HEK293T (cell line): Measurements from ENCODE around the gene SERPINB6.
A peak's percentile ranks its signal among the peaks of the same experiment; 100 is the strongest.
"Not testable (repeated sequence)": the region's sequence is repeated elsewhere in the genome, so short reads cannot be mapped to it uniquely, and the experiment has no call there.

ENCODE experiments used
- CTCF ChIA-PET: fragments of 350-600 bp; formaldehyde crosslinking; extraction: SDS; loops from one replicate; lab custom pipeline; 2021; ENCODE audit warnings: antibody characterized with exemption, inconsistent platforms; lab: Yijun Ruan, JAX
- POLR2A ChIA-PET: fragments of 350-600 bp; formaldehyde crosslinking; extraction: SDS; loops from one replicate; lab custom pipeline; 2020; ENCODE audit warnings: antibody characterized with exemption, inconsistent platforms; lab: Yijun Ruan, JAX
- DNase-seq: peaks from one replicate; pipeline ENCODE4 v3.0.0; 2012; ENCODE audit warnings: mixed read lengths; ENCODE audit errors: extremely low spot score
- ARNT ChIP-seq: fragments of 450-650 bp; IDR thresholded peaks from 2 replicates; pipeline ENCODE4 v1.6.1; 2017; ENCODE audit warnings: mild to moderate bottlenecking
- BHLHE40 ChIP-seq: fragments of 450-650 bp; IDR thresholded peaks from 2 replicates; pipeline ENCODE4 v1.6.1; 2016; ENCODE audit warnings: mild to moderate bottlenecking, moderate library complexity, borderline replicate concordance
- CTBP1 ChIP-seq: fragments of 450-650 bp; IDR thresholded peaks from 2 replicates; pipeline ENCODE4 v1.6.1; 2016; ENCODE audit warnings: borderline replicate concordance
- ELF4 ChIP-seq: fragments of 450-650 bp; IDR thresholded peaks from 2 replicates; pipeline ENCODE4 v1.6.1; 2017; ENCODE audit warnings: antibody characterized with exemption
- FOXA1 ChIP-seq: fragments of 450-650 bp; IDR thresholded peaks from 2 replicates; pipeline ENCODE4 v1.6.1; 2016; ENCODE audit warnings: mild to moderate bottlenecking
- FOXK2 ChIP-seq: fragments of 450-650 bp; IDR thresholded peaks from 2 replicates; pipeline ENCODE4 v1.6.1; 2016; ENCODE audit warnings: mild to moderate bottlenecking
- FOXM1 ChIP-seq: fragments of 450-650 bp; IDR thresholded peaks from 2 replicates; pipeline ENCODE4 v1.6.1; 2017; ENCODE audit warnings: mild to moderate bottlenecking, borderline replicate concordance
- HDGF ChIP-seq: fragments of 450-650 bp; IDR thresholded peaks from 2 replicates; pipeline ENCODE4 v1.6.1; 2017; ENCODE audit warnings: antibody characterized with exemption, borderline replicate concordance
- L3MBTL2 ChIP-seq: fragments of 450-650 bp; conservative IDR thresholded peaks from 2 replicates; pipeline ENCODE4 v1.6.1; 2016; ENCODE audit warnings: mild to moderate bottlenecking
- LEF1 ChIP-seq: fragments of 450-650 bp; IDR thresholded peaks from 2 replicates; pipeline ENCODE4 v1.6.1; 2017; ENCODE audit warnings: mild to moderate bottlenecking, borderline replicate concordance
- NFRKB ChIP-seq: fragments of 450-650 bp; IDR thresholded peaks from 2 replicates; pipeline ENCODE4 v1.6.1; 2016; ENCODE audit warnings: mild to moderate bottlenecking, moderate library complexity
- SP1 ChIP-seq: fragments of 450-650 bp; IDR thresholded peaks from 2 replicates; pipeline ENCODE4 v1.6.1; 2017
- SUZ12 ChIP-seq: fragments of 450-650 bp; IDR thresholded peaks from 2 replicates; pipeline ENCODE4 v1.6.1; 2016; ENCODE audit warnings: mild to moderate bottlenecking
- TARDBP ChIP-seq: fragments of 450-650 bp; IDR thresholded peaks from 2 replicates; pipeline ENCODE4 v1.6.1; 2016
- ZNF384 ChIP-seq: fragments of 450-650 bp; IDR thresholded peaks from 2 replicates; pipeline ENCODE4 v1.6.1; 2016
- TF ChIP-seq, protein P1 (sequence below): fragments of 450-650 bp; IDR thresholded peaks from 2 replicates; pipeline ENCODE4 v1.6.1; 2016

The SERPINB6 gene

DNA sequence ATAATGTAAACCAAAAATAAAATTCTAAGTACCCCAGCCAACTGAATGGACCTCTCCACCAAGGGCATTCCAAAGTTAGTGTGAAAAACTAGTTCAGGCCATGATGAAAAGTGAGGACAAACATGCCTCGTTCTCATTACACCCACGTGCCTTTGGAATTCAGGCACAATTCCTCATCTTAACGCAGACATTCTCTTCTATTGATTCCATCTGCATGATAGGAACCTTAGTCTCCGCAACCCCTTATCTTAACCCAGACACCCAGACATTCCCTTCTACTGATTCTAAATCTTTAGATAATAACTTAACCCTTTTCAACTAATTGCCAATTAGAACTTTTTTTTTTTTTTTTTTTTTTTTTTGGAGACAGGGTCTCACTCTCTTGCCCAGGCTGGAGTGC, 7.6 kb upstream of the SERPINB6 start:
- TF ChIP-seq ZNF384 (0 out of 2 replicates have a peak, but pooled peaks have one; percentile 28), HDGF (no peak)
- ChIA-PET POLR2A (interaction anchor here (1.1 kb wide), 2 partner anchors 8 to 10 kb away, joined by 3 to 5 read pairs; no protein-coding TSS in a partner anchor), CTCF (no interaction called here)
- DNase-seq: no peak

DNA sequence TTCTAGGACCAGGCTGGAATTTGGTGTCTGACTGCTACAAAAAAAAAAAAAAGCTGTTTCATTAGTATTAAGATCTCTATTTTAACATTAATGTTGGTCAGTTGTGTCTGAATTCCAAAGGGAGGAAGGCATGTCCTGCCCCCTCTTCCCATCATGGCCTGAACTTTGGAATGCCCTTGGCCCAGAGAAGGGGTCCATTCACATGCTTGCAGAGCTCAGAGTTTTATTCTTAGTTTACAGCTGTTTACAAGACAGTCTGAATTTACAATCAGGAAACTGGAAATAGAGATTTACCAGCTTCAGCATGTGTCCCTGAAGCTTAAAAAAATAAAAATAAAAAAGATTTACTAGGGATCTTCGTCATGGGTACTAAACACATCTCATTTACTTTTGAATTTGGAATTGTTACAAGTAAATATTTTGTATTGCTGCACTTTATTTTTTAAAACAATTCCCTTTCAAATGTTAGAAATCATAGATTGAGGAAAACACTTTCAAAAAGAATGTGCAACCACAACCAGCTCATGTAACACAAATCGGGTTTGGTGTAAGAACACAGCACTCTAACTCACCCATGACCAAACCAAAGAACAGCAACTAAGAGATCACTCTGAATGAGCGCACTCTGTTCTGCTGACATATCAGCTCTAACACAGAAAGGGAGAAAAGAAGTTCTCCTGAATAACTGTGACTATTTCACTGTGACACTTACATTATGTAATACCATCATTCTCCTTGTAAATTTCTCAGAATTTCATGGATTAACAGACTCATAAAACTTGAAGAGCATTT, 6.6 kb upstream of the SERPINB6 start:
- TF ChIP-seq LEF1 (no peak), ZNF384 (no peak), SUZ12 (no peak), FOXM1 (no peak)
- DNase-seq: no peak
- ChIA-PET POLR2A (interaction anchor here (1.1 kb wide), 2 partner anchors 9 to 11 kb away, joined by 3 to 5 read pairs; no protein-coding TSS in a partner anchor), CTCF (interaction anchor here (1.3 kb wide), 1 partner anchor 131 kb away, joined by 3 read pairs; no protein-coding TSS in a partner anchor)

DNA sequence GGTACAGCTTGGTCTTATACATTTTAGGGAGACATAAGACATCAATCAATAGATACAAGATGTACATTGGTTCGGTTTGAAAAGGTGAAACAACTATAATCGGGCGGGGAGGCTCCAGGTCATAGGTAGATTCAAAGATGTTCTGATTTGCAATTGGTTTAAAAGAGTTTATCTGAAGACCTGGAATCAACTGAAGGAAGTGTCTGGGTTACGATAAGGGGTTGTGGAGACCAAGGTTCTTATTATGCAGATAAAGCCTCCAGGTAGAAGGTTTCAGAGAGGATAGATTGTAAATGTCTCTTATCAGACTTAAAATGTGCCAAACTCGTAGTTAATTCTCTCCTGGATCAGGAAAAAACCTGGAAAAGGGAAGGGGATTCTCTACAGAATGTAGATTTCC, 5.9 kb upstream of the SERPINB6 start:
- ChIA-PET POLR2A (no interaction called here), CTCF (interaction anchor here (0.6 to 1.3 kb wide), 2 partner anchors 130 to 131 kb away, joined by 3 read pairs; no protein-coding TSS in a partner anchor)
- no peak for TF ChIP-seq ELF4
- no peak for DNase-seq

DNA sequence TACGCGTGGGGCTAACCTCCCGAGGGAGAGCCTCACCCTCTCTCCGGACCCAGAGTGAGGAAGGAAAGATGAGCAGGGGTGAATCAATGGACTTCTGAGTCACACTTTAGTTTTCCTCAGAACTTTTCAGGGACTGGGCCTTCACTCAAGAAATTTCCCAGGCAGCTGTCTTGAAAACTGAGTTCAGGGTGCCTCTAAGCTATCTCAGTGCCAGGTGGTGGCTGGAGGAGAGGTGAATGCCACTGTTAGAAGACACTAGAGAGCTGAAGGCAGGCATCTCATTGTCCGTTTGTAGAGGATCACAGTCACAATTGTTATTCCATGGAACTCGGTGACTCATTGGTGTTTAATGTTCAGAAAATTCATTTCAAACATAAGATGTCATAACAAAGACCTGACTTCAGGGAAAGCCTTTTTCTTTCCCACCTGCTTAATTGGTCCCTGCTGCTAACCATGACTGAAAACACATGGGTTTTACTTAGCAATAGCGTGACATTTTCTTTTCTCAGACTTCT, 5.3 kb upstream of the SERPINB6 start:
- no peak for TF ChIP-seq BHLHE40
- POLR2A ChIA-PET: no interaction called here
- no peak for DNase-seq
- CTCF ChIA-PET: interaction anchor here (0.6 kb wide), 1 partner anchor 130 kb away, joined by 3 read pairs; no protein-coding TSS in a partner anchor

DNA sequence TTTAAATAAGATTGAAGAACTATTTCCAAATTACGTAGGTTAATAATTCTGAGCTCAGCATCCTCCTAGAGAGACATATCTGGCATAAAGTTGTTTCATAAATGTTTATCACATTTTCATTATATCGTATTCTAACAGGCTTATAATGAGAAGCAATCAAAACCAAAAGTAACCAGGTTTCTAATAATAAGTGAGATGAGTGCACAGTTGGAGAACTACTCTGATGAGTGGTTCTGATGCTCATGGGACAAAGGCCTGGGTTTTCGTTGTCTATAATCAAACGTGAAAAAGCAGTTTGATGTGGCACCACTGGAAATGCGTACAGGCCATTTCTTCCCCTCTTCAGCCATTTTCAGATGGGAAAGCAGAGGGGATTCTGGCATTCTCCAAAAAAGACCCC, 4.7 kb upstream of the SERPINB6 start:
- POLR2A ChIA-PET: interaction anchor here (0.8 to 2.1 kb wide), 2 partner anchors 10 to 13 kb away, joined by 4 to 8 read pairs; no protein-coding TSS in a partner anchor

DNA sequence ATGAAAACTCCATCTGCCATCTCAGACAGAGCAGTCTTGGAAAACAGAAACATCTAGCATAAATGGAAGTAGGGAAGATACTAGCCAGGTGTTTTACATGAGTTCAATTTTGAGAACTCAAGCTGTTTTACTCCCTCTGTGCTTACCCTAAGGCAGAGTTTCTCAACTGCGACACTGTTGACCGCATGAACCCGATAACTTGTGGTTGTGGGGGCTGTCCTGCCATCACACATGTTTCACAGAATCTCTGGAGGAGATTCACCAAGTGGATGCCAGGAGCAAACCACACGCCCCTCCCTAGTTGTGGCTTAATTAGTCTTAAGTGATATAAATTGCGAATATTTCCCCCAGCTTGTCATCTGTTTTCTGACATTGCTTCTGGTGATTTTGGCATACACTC, 2.3 kb upstream of the SERPINB6 start:
- CTCF ChIA-PET: interaction anchor here (0.6 to 0.7 kb wide), 2 partner anchors 118 to 649 kb away, joined by 3 to 8 read pairs; no protein-coding TSS in a partner anchor
- no peak for DNase-seq
- POLR2A ChIA-PET: no interaction called here
- no peak for TF ChIP-seq BHLHE40
- TF ChIP-seq FOXK2: no peak
- no peak for TF ChIP-seq ELF4
- TF ChIP-seq CTBP1: no peak
- no peak for TF ChIP-seq SUZ12
- no peak for TF ChIP-seq SP1
- TF ChIP-seq NFRKB: no peak
- no peak for TF ChIP-seq L3MBTL2
- no peak for TF ChIP-seq FOXM1
- no peak for TF ChIP-seq LEF1
- no peak for TF ChIP-seq ARNT

More for the DNA sequence above, 4.7 kb upstream of the SERPINB6 start:
- no peak for DNase-seq
- CTCF ChIA-PET: no interaction called here
- no peak for TF ChIP-seq TARDBP
- no peak for TF ChIP-seq FOXA1
- TF ChIP-seq HDGF: no peak
- no peak for TF ChIP-seq LEF1
- no peak for TF ChIP-seq ARNT
- no peak for TF ChIP-seq SP1
- TF ChIP-seq CTBP1: no peak
- TF ChIP-seq FOXK2: no peak
- TF ChIP-seq, protein P1, sequence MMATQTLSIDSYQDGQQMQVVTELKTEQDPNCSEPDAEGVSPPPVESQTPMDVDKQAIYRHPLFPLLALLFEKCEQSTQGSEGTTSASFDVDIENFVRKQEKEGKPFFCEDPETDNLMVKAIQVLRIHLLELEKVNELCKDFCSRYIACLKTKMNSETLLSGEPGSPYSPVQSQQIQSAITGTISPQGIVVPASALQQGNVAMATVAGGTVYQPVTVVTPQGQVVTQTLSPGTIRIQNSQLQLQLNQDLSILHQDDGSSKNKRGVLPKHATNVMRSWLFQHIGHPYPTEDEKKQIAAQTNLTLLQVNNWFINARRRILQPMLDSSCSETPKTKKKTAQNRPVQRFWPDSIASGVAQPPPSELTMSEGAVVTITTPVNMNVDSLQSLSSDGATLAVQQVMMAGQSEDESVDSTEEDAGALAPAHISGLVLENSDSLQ: no peak
- no peak for TF ChIP-seq ELF4
- no peak for TF ChIP-seq SUZ12
- TF ChIP-seq BHLHE40: no peak
- TF ChIP-seq FOXM1: no peak
- TF ChIP-seq NFRKB: no peak
- TF ChIP-seq L3MBTL2: no peak
- TF ChIP-seq ZNF384: no peak

DNA sequence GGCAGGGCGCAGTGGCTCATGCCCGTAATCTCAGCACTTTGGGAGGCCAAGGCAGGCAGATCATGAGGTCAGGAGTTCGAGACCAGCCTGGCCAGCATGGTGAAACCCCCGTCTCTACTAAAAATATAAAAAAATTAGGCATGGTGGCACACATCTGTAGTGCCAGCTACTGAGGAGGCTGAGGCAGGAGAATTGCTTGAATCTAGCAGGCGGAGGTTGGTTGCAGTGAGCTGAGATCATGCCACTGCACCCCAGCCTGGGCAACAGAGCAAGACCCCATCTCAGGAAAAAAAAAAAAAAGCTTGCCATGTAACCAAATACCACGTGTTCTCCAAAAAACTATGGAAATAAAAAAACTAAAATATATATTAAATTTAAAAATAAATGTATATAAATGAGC, 1.8 kb upstream of the SERPINB6 start:
- DNase-seq, POLR2A ChIA-PET: not testable (repeated sequence)
- CTCF ChIA-PET: interaction anchor here (0.6 kb wide), 1 partner anchor 117 kb away, joined by 8 read pairs; no protein-coding TSS in a partner anchor

DNA sequence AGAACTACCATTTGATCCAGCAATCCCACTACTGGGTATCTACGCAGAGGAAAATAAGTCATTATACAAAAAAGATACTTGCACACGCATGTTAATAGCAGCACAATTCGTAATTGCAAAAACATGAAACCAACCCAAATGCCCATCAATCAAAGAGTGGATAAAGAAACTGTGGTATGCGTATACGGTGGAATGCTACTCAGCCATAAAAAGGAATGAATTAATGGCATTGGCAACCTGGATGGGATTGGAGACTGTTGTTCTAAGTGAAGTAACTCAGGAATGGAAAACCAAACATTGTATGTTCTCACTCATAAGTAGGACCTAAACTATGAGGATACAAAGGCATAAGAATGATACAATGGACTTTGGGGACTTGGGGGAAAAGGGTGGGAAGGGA, 1.3 kb upstream of the SERPINB6 start:
- DNase-seq: not testable (repeated sequence)
- ChIA-PET CTCF (interaction anchor here (0.9 kb wide), 1 partner anchor 17 kb away, joined by 4 read pairs; no protein-coding TSS in a partner anchor), POLR2A (interaction anchor here (1.6 kb wide), 1 partner anchor 20 kb away, joined by 6 read pairs; no protein-coding TSS in a partner anchor)
- TF ChIP-seq, protein P1: 0 out of 2 replicates have a peak, but pooled peaks have one; percentile 42
